NT2/D1 (cell line): ENCODE measurements around the gene GPATCH11.

Source experiments
- SUZ12 ChIP-seq: IDR thresholded peaks from 2 replicates; pipeline ENCODE4 v1.6.1; 2011; ENCODE audit not compliant: insufficient read length, insufficient read depth; ENCODE audit errors: extremely low read depth
- YY1 ChIP-seq: IDR thresholded peaks from 2 replicates; pipeline ENCODE4 v1.6.1; 2011; ENCODE audit not compliant: insufficient read length, insufficient read depth
- ZNF274 ChIP-seq: IDR thresholded peaks from 2 replicates; pipeline ENCODE4 v1.6.1; 2011; ENCODE audit warnings: mild to moderate bottlenecking, low read depth, low read length

DNA sequence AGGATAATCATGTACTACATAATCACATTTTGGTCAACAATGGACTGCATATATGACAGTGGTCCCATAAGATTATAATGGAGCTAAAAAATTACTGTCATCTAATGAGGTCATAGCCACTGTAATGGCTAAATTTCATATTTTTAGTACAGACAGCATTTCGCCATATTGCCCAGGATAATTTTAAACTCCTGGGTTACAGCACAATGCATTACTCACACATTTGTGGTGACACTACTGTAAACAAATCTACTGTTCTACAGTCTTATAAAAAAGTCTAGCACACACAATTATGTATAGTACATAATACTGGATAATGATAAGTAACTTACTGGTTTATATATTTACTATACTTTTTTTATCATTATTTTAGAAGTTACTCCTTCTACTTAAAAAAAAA is 59.7 kb downstream of the GPATCH11 start:
- TF ChIP-seq YY1: no peak
- no peak for TF ChIP-seq ZNF274
- no peak for TF ChIP-seq SUZ12
